GM18873 (cell line): ENCODE measurements around the gene SRF.

Experiments
- ATAC-seq: cut with Tn5 transposase; IDR thresholded peaks from one replicate; pipeline ENCODE4 v1.9.1; 2021; ENCODE audit warnings: mild to moderate bottlenecking, moderate library complexity, moderate number of reproducible peaks; ENCODE audit not compliant: unreplicated experiment, low FRiP score

Gene SRF

DNA sequence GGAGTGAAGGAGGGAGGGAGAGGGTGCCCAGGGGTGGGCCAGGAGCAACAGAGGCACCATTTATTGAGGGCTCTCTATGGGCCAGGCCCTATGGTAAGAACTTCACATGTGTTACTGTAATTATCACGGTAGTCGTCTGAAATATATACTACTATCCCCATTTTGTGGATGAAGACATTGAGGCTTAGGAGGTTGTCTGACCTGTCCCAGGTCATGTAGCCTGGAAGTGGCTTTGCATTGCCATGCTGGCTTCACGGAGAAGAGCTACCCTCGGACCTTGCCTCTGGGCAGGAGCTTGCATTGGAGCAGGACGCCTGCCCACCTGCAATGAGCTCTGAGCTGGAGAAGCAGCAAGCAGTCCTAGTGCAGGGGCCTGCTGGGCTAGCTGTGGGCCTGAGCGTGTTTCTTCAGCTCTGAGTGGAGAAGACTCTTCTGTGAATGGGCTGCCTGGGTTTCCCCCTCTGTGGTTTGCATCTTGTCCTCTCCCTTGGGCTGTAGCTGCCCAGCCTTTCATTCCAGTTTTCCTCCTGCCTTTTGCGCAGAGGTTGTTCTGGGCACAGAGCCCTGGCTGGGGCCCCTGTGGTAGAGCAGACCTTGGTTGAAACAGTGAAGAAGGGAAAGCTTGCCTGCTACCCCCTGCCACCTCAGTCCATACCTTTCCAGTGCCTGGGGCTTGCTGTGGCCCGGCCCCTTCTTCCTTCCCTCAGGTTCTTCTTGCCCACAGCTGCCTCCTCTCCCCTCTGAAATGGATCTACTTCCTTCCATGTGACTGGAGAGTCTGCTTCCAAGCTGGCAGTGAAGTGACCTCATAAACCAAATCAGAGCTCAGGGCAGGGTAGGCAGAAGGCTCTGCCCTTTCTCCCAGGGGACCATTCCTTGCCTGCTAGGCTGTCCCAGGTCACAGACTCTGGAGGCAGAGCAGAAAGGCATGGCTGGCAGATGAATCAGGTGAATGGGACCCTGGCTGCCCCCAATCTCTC is 24.1 kb upstream of the SRF start:
- no peak for ATAC-seq

- no peak for ATAC-seq
These were observed 23.2 kb upstream of the SRF start for GRCh38 chr6:43147691-43148477.

DNA sequence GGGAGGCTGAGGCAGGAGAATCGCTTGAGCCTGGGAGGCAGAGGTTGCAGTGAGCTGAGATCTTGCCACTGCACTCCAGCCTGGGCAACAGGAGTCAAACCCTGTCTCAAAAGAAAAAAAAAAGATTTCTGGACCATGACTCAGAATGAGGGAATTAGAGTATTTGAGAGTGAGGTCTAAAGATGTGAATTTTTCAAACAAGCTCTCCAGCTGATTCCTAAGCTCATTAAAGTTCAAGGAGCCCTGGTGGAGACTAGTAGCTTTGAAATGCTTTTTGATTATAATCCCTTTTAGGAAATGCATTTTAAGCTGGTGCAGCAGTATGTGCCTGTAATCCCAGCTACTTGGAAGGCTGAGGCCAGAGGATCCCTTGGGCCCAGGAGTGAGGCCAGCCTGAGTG is 21.8 kb upstream of the SRF start:
- no peak for ATAC-seq

GRCh38 chr6:43150051-43150751 is 20.9 kb upstream of the SRF start:
- no peak for ATAC-seq

DNA sequence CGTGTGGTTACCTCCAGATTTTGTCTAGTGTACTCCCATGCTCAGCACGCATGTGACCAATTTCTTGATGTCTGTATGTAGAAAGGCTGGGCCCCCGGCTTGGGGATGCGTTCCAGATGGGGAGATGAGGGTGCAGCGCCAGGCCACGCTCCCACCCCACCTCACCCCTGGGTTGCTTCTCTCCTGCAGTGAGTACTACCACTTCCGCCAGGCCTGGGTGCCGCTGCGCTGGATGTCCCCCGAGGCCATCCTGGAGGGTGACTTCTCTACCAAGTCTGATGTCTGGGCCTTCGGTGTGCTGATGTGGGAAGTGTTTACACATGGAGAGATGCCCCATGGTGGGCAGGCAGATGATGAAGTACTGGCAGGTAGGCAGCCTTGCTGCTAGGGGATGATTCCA is 11.5 kb upstream of the SRF start:
- ATAC-seq: no peak

DNA sequence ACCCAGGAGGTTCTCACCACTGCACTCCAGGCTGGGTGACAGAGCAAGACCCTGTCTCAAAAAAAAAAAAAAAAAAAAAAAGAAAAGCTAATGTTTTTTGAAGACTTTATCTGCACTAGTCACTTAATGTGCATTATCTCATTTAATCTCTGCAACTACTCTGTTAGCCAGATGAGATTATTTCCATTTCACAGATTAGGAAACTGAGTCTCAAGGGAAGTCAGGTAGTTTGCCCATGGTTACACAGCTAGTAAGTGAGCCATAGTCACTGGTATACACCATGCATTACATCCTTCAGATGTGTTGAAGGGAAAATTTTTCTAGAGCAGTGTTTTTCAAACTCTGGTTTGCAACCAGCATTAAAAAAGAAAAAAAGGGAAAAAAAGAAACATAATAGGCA is 7.2 kb upstream of the SRF start:
- ATAC-seq: no peak

DNA sequence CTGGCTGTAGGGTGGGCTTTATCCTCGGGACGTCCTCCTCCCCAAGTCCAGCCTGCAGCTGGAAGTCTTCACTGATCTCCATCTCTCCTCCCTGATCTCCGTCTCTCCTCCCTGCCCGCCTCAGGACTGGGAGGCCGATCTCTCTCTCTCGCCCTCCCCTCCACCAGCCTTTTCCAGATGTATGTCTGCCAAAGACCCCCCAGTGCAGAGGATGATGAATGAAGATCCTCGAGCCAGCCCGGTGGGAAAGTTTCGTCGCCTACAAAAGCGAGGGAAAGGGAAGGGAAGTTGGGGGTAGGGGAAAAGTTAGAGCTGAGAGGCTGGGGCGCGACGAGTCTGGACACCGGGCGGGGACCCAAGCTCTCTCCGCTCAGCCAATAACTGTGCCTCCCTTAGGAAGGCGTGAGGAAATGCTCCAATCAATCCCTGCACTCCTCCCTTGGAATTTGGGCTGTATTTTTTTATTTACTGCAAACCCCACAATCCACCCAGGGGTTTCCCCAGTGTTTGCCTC is 595 bp upstream of the SRF start:
- ATAC-seq: no peak

- ATAC-seq: no peak
These were observed 636 bp downstream of the SRF start for GRCh38 chr6:43171707-43172103.

- no peak for ATAC-seq
These were observed 1.3 kb downstream of the SRF start for GRCh38 chr6:43172104-43173007.

DNA sequence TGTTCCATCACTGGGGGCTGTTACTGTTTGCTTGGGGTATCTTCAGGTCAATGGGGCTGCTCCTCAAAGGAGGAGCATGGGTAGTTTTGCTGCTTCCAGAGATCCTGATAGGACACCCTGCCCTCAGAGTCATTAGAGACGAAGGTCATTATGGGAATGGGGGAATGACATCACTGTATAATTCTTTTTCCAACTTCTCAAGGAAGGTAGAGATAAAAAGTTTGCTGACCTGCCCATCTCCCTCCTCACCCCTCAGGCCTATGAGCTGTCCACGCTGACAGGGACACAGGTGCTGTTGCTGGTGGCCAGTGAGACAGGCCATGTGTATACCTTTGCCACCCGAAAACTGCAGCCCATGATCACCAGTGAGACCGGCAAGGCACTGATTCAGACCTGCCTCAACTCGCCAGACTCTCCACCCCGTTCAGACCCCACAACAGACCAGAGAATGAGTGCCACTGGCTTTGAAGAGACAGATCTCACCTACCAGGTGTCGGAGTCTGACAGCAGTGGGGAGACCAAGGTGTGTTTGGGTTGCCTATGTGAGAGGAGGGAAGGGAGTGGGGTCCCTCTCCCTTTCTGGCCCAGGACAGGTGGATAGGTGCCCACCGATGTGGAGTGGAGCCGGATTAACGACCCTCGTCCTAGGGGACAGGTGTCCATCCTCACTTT is 2.7 kb downstream of the SRF start:
- ATAC-seq: no peak

- peak; percentile 76 for ATAC-seq
These were observed 3.4 kb downstream of the SRF start for GRCh38 chr6:43174263-43175112.

DNA sequence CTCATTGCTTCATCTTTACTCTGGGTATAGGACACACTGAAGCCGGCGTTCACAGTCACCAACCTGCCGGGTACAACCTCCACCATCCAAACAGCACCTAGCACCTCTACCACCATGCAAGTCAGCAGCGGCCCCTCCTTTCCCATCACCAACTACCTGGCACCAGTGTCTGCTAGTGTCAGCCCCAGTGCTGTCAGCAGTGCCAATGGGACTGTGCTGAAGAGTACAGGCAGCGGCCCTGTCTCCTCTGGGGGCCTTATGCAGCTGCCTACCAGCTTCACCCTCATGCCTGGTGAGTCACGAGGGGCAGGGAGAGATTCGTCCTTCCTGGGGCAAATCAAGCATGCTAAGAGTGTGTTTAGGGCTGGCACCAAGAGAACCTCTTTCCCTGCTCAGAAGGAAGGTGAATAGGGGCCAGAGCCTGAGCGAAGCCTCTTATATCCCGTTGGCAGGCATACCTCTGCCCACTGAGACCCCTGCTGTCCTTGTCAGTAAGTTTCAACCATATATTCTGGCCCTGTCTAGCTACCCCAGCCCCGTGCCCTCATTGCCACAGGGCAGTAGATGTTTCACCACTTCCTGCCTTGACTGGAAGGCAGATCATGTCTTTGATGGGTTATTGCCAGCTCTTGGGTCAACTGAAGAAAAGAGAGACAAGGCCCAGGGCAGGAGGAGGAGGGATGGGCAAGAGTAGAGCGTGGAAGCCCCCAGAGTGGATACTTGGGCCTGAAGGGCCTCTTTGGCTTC is 4.8 kb downstream of the SRF start:
- no peak for ATAC-seq

DNA sequence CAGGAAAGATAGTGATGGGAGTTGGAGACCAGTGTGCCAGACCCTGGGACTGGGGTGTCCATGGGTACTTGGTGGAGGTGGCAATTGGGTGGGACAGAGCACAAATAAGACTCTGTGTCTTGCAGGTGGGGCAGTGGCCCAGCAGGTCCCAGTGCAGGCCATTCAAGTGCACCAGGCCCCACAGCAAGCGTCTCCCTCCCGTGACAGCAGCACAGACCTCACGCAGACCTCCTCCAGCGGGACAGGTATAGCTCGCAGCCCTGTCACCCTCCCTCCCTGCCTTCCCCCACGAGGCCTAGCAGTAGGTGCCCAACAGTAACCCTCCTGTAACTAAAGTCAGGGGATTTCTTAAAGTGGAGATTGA is 5.3 kb downstream of the SRF start:
- no peak for ATAC-seq

GRCh38 chr6:43178150-43178549 is 7.1 kb downstream of the SRF start:
- no peak for ATAC-seq

- ATAC-seq: no peak
These were observed 8.1 kb downstream of the SRF start for GRCh38 chr6:43178951-43179830.

GRCh38 chr6:43180058-43180457 is 9.0 kb downstream of the SRF start:
- no peak for ATAC-seq

GRCh38 chr6:43180985-43181384 is 9.9 kb downstream of the SRF start:
- ATAC-seq: no peak
